DMS53 treated with DMSO at 0.1 percent for 48 hours (cell line): ENCODE data around the gene LYRM4.

Experiments
- DNase-seq: peaks from one replicate; lab custom pipeline; 2025; ENCODE audit not compliant: unreplicated experiment; lab: John Stamatoyannopoulos, UW

The LYRM4 gene

DNA sequence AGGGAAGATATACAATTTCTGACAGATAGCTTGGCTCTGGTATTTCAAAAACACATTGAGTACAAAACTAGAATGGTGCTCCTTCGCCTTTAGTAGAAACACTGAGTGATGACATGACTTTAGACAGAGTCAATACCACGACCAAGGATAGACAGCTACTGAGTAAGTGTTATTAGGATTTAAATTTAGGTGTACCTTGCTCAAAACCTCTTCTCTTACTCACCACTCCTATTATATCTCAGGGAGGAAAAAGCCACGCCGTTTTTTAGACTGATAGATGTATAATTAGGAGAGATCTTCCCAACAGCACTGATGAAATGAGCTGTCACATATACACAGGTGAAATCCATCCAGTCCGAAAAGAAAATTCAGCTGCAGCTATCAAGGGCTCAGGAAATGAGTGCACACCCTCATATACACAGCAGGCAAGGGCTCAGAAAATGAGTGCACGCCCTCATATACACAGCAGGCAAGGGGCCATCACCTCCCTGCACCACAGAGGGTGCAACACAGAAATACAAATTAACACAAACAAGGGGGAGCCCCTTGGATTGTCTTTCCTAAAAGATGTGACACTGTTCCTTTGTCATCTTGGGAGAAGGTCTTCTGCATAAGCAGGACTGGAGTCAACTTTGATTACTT lies 53.7 kb downstream of the LYRM4 start:
- DNase-seq, result no peak

GRCh38 chr6:5205877-5206850 lies 54.6 kb downstream of the LYRM4 start:
- DNase-seq, result no peak

- DNase-seq, result no peak
Measured at GRCh38 chr6:5205035-5205507, 55.7 kb downstream of the LYRM4 start.

- no peak for DNase-seq
Measured at GRCh38 chr6:5204376-5204775, 56.4 kb downstream of the LYRM4 start.

DNA sequence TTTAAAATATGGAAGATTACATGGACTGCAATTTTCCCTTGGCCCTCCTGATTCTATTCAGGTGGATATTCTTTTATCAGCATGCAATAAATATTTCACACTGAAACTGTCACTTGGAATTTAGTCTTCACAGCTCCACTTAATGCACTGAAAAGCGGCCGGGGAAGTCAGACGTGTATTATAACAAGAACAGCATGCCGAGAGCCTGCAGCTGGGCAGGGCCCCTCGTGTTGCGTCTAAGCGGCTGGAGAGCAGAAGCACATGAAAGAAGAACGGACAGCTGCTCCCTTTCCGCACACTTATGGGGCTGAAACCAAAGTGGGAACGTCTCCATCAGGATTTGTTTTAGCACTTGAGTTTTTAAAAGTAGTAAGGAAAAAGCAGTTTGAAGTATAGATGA lies 57.2 kb downstream of the LYRM4 start:
- no peak for DNase-seq

DNA sequence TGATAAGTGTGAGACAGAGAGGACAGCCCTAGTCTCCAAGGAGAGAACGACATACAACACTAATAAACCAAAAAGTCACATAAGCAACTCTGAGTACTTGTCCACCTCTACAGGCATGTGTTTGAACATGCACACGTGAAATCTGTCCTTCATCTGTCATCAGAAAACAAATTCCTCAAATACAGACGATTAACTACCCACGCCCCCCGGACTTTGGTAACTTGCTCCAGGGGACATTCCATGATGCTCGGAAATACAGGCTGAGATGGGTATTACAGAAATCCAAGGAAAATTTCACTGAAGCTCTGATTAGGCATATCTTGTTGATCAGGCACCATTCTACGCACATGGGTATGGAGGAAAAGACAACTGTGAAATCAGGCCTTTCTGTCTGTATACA lies 57.8 kb downstream of the LYRM4 start:
- no peak for DNase-seq

DNA sequence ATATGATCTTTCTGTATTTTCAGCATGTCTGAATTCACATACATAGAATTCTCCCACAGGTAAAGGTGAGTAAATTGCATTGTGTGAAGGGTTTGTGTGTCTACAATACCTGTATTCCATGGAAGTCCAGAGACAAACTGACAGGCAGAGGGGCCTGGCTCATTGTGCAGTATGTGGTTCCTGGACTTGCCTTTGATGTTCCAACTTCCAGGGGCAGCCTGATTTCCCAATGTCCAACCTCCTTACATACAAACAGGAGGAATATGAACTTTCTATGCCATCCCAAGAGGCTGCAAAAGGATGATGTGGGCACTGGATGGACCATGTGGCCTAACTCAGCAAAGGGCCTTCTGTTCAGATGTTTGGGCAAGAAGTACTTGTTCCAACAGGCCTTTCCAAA lies 58.5 kb downstream of the LYRM4 start:
- DNase-seq, result no peak

DNA sequence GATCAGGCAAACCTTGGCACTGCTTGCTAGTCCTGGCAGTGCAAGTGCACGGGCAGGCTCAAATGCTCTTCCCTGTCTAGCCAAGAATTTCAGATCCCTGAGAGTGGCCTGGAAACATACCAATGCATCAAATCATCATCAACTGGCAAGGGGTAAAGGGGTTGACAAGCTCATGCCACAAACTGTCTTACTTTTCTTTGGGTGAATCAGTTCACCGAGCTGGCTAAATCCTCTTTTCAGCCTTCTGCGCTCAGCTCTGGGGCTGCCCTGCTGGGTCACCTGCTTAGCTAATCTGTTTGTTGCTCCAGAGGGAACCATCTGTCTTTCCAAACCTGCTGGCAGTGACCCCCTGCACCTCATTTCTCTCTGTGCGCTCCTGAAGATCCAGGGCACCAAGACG lies 59.5 kb downstream of the LYRM4 start:
- no peak for DNase-seq

GRCh38 chr6:5199702-5200101 lies 61.0 kb downstream of the LYRM4 start:
- no peak for DNase-seq

DNA sequence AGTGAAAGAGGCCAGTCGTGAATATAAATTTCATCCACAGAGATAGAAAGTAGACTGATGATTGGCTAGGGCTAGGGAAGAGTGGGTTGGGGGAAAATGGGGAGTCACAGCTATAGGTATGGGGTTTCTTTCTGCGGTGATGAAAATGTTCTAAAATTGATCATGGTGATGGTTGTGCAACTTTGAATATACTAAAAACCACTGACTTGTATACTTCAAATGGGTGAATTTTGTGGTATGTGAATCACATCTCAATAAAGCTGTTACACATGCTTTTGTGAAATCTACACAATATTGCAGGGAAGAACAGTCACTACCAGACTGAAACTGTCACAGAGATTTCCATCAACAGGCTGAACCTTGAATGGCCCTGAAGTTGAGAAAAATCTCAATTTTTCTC lies 61.5 kb downstream of the LYRM4 start:
- no peak for DNase-seq

DNA sequence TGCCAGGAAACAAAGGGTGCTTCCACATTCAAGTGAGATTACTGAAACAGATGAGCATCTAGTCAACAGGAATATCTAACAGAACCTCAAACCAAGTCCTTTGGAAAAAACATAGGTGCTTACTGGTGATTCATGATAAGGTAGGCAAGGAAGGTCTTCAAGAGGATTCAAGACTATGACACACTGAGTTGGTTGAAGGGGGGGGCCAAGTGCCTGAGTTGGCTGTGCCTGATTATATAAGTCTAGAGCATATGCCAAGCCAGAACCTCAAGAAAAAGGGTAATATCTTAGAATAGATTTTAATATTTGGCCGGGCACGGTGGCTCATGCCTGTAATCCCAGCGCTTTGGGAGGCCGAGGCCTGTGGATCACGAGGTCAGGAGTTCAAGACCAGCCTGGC lies 63.7 kb downstream of the LYRM4 start:
- no peak for DNase-seq

DNA sequence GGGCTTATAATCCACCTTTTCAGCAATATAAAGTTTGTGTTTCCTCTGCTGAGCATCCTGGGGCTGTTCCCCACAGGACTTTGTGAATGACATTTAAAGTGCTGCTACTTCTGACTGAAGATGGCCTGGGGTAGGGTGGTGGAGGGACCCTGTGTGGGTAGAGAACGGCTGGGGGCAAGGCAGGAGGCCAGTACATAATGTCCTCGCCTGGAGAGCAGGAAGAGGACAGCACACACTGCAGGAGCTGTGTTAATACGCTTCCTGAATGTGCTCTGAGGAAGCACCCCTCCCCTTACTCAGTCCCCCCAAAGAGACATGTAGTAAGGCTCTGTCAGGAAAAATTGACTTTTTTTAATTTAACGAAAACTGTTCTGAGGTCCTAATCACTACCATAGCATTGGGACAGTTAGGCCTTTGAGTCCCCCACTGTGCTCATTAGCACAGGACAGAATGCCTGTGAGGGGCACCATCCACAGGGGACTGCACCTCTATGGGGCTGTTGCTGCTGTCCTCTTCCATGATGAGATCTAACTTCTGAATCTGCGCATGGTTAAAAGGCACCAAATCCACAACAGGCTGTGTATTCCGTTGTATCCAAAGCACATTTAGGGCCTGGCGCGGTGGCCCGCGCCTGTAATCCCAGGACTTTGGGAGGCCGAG lies 68.5 kb downstream of the LYRM4 start:
- no peak for DNase-seq

- DNase-seq, result no peak
Measured at GRCh38 chr6:5191722-5192121, 69.0 kb downstream of the LYRM4 start.

- DNase-seq, result no peak
Measured at GRCh38 chr6:5191222-5191621, 69.5 kb downstream of the LYRM4 start.

DNA sequence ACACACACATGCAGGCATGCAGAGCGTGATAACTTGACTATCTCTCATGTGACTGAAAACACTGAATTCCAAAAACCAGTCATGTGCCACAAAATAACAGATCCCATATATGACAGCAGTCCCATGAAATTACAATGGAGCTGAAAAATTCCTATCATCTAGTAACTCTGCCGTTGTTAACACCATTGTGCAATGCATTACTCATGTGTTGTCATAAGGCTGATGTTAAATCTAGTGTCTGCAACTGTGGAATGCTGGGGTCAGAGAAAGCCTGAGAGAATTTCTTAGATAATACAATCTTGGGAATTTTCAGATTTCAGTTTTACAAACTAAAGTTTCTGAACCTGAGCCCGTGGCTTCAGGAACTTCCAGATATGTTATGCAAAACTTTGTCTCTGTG lies 70.2 kb downstream of the LYRM4 start:
- DNase-seq, result no peak

- DNase-seq, result no peak
Measured at GRCh38 chr6:5188646-5189045, 72.1 kb downstream of the LYRM4 start.

GRCh38 chr6:5184878-5185277 lies 75.9 kb downstream of the LYRM4 start:
- no peak for DNase-seq

DNA sequence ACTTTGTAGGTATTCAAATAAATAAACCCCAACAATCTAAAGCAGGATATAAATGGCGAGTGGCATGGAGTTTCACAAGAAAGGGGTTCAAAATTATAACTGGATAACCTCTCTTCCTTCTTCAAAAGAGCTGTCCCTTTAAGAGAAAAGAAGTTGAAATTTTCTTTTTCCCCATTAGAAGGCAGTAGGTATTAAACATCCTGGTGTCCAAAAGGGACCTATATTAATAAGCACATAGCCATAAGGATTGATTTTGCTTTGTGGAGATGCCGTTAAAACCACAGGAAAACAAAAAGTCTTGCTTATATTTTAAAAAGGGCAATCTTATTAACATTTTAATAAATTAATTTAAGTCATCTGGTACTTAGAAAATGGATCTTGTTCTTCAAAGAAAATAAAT lies 76.5 kb downstream of the LYRM4 start:
- DNase-seq, result no peak

DNA sequence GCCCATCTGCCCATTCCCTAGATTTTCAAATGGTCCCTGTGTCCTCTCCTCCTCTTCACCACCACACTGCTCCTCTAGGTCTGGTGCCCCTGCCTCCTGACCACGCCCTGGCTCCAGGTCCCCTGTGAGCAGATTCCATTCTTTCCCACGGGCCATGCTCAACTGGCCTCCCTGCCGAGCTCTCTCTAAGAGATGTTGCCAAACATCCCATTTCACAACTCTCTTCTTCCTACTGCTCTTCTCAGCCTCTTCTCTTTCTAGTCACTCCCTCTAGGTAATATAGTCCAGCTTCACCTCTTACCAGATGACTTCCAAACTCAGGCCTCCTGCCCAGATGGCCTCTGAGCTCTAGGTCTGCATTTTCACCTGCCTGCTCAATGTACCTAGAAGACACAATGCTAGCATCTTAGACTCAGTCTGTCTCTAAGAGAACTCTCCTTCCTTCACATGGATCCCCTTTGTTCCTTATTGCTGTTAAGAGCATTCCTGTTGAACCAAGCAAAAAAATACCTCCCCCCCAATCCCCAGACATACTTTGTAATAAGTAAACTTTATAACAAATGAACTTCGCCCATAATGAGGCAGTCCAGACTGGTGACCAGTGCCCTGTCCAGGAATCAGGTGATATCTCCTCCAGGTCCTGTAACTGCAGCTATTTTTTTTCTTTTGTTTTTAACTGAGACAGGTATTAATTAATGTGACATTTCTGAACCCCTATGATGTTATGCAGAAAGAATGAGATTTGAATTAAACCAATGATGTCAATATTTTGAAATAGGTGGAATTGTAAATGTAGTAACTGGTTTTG lies 79.0 kb downstream of the LYRM4 start:
- DNase-seq, result no peak

GRCh38 chr6:5180636-5181035 lies 80.1 kb downstream of the LYRM4 start:
- DNase-seq, result peak; percentile 72

GRCh38 chr6:5179917-5180316 lies 80.8 kb downstream of the LYRM4 start:
- no peak for DNase-seq
